Lower leg skin (tissue), 4 donors: ENCODE measurements around the gene MRPS25. TPM values are rescaled to one million over a fixed set of nuclear protein-coding genes. Genes with fewer than 3 reads are reported as not detected.
A peak's percentile ranks its signal among the peaks of the same experiment; 100 is the strongest.
"Not testable (repeated sequence)": the region's sequence is repeated elsewhere in the genome, so short reads cannot be mapped to it uniquely, and the experiment has no call there.

Experiments
- DNase-seq, 2 donors: peaks; one replicate each; pipeline ENCODE4 v3.0.0-alpha.2; 2019; ENCODE audit warnings: low spot score in 2 of 2
- H3K4me3 ChIP-seq: fragments of 200-600 bp; sonication (generic); 2 replicates; pipeline ENCODE4 v1.5.1; 2017; ENCODE audit warnings: mild to moderate bottlenecking, low read depth; ENCODE audit not compliant: poor library complexity, severe bottlenecking
- POLR2A ChIP-seq, 2 donors: fragments of 450-650 bp; IDR thresholded peaks; one replicate each; pipeline ENCODE4 v1.6.1; 2016 to 2017; ENCODE audit warnings: antibody characterized with exemption in 2 of 2, mild to moderate bottlenecking in 1 of 2, moderate library complexity in 1 of 2
- WGBS, 2 donors: methylation state at CpG; one replicate each; pipeline ENCODE4 v1.1.5; 2018; 5-methylcytosine and 5-hydroxymethylcytosine counted together
- intact Hi-C: fragments of 100-400 bp; cut with DNase I; formaldehyde crosslinking; loops from one replicate; pipeline ENCODE4 v1.15.0; 2023; ENCODE audit warnings: low total_unique reads
- total RNA-seq, 4 donors: library from RNA; depleted of rRNA; stranded (reverse); fragments of >200 nt; gene quantifications; one replicate each; pipeline ENCODE4 v1.1.0, GENCODE V29; 2016
- TF ChIP-seq, protein P1 (sequence below), 3 donors: fragments of 450-650 bp; IDR thresholded peaks; one replicate each; pipeline ENCODE4 v1.5.1; 2016; ENCODE audit warnings: antibody characterized with exemption in 3 of 3, mild to moderate bottlenecking in 3 of 3, moderate library complexity in 2 of 3

The MRPS25 gene
- total RNA-seq, 4 donors from 2014 or later: 21.7 to 35.7 (median 30.0) TPM

DNA sequence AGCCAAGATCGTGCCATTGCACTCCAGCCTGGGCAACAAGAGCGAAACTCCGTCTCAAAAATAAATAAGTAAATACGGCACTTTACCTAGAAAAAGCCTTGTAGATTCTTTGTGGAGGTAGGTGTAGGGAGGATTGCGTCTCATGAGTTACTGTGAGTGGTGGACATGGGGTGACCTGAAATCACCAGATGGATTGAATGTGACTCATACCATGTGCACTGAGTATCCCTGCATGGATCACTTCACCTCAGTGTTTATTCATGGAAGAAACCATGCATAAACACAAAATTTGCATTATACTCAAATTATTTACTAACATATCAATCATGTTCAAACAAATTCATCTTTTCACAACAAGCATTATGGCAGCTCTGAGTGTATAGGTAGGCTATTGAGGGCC, 55.9 kb downstream of the MRPS25 start:
- H3K4me3 ChIP-seq: no peak overlapping the region
- 99% methylated on average over 5 of the region's 5 CpGs for WGBS, 2 donors
- intact Hi-C loops: no loop called here
- DNase-seq: no peak
- TF ChIP-seq, protein P1, sequence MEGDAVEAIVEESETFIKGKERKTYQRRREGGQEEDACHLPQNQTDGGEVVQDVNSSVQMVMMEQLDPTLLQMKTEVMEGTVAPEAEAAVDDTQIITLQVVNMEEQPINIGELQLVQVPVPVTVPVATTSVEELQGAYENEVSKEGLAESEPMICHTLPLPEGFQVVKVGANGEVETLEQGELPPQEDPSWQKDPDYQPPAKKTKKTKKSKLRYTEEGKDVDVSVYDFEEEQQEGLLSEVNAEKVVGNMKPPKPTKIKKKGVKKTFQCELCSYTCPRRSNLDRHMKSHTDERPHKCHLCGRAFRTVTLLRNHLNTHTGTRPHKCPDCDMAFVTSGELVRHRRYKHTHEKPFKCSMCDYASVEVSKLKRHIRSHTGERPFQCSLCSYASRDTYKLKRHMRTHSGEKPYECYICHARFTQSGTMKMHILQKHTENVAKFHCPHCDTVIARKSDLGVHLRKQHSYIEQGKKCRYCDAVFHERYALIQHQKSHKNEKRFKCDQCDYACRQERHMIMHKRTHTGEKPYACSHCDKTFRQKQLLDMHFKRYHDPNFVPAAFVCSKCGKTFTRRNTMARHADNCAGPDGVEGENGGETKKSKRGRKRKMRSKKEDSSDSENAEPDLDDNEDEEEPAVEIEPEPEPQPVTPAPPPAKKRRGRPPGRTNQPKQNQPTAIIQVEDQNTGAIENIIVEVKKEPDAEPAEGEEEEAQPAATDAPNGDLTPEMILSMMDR (IDR thresholded peaks at IDR 0.05): no peak
- no peak for TF ChIP-seq POLR2A (IDR thresholded peaks at IDR 0.05)

DNA sequence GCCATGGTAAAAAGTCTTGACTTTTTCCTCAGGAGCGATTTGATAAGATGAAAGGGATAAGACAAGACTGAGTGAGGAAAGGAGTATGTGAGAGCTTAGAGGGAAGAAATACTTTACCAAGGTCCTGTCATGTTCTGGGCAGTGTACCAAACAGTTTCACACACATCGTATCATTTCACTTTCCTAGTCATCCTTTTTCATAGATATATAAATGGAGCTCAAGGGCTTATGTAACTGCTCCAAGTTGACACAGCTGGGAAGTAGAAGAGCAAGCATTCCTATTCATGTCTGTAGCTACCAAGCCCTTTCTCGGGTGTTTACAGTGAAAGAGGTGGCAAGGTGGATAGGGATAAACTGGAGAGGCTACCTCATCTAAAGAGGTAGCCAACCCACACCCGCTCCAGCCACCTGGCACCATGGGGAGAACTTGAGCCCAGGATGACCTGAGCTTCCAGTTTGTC, 57.4 kb downstream of the MRPS25 start:
- peak in 1 of 2 donors; percentile 61 for DNase-seq
- TF ChIP-seq POLR2A (IDR thresholded peaks at IDR 0.05): no peak
- TF ChIP-seq, protein P1 (IDR thresholded peaks at IDR 0.05): no peak
- 74 to 79% methylated on average over 4 of the region's 4 CpGs for WGBS, 2 donors
- intact Hi-C loops: no loop called here
- H3K4me3 ChIP-seq: no peak overlapping the region

DNA sequence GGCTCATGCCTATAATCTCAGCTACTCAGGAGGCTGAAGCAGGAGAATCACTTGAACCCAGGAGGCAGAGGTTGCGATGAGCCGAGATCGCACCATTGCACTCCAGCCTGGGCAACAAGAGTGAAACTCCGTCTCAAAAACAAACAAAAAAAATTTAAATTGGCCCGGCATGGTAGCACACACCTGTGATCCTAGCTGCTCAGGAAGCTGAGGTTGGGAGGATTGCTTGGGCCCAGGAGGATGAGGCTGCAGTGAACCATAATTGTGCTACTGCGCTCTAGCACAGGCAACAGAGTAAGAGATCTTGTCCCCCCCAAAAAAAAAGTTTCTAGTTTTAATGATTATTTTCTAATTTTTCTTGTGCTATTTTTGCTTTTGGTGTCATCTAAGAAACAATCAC, 65.9 kb downstream of the MRPS25 start:
- H3K4me3 ChIP-seq, intact Hi-C loops, DNase-seq: not testable (repeated sequence)
- 96% methylated on average over 6 of the region's 6 CpGs for WGBS, 2 donors

Other genes with a start within 250 kb of the MRPS25 start
- 10 to 100 TPM in 1 of 4 donors, 1 to 10 TPM in 3; 3.8 to 10.2 (median 7.6) TPM for gene FGD5, start 246.4 kb downstream of the MRPS25 start, total RNA-seq
- 10 to 100 TPM; 24.3 to 58.2 (median 39.9) TPM for gene NR2C2, start 117.7 kb downstream of the MRPS25 start, total RNA-seq
- gene RBSN, start 33.8 kb upstream of the MRPS25 start, total RNA-seq: 10 to 100 TPM; 23.5 to 28.7 (median 28.0) TPM
- 10 to 100 TPM; 44.0 to 80.5 (median 49.1) TPM for gene CAPN7, start 140.9 kb upstream of the MRPS25 start, total RNA-seq